Neural crest cell (in vitro differentiated cells): ENCODE data around the gene SMTNL2. TPM values are rescaled to one million over a fixed set of nuclear protein-coding genes. Genes with fewer than 3 reads are reported as not detected.
"Not testable (repeated sequence)": the region's sequence is repeated elsewhere in the genome, so short reads cannot be mapped to it uniquely, and the experiment has no call there.

Experiments used
- DNase-seq: peaks from one replicate; pipeline ENCODE4 v3.0.0; 2021; ENCODE audit warnings: low read depth, mixed read lengths, low spot score
- H3K27ac Mint-ChIP-seq: one replicate; pipeline ENCODE4 v1.8.0; 2021; ENCODE audit warnings: mild to moderate bottlenecking, mixed read lengths; ENCODE audit not compliant: unreplicated experiment
- H3K27me3 Mint-ChIP-seq: 2 replicates; pipeline ENCODE4 v1.8.0; 2021; ENCODE audit warnings: low read depth, mild to moderate bottlenecking, mixed read lengths
- H3K36me3 Mint-ChIP-seq: 2 replicates; pipeline ENCODE4 v1.8.0; 2021; ENCODE audit warnings: low read depth, mild to moderate bottlenecking, mixed read lengths
- H3K4me1 Mint-ChIP-seq: 2 replicates; pipeline ENCODE4 v1.8.0; 2021; ENCODE audit warnings: mixed read lengths
- H3K4me3 Mint-ChIP-seq: one replicate; pipeline ENCODE4 v1.8.0; 2021; ENCODE audit warnings: mild to moderate bottlenecking, mixed read lengths
- H3K9me3 Mint-ChIP-seq: 2 replicates; pipeline ENCODE4 v1.8.0; 2021; ENCODE audit warnings: mixed read lengths
- CTCF ChIP-seq: fragments of 200-600 bp; sonication (generic); conservative IDR thresholded peaks from 2 replicates; pipeline ENCODE4 v1.5.0; 2021; ENCODE audit warnings: antibody characterized with exemption, mild to moderate bottlenecking
- total RNA-seq: library from RNA; stranded (reverse); gene quantifications from 2 replicates; pipeline ENCODE4 v1.2.1, GENCODE V29; 2021

The SMTNL2 gene
- total RNA-seq, 1 donor from 2014 or later = 1.1 TPM

- DNase-seq = no peak
- Mint-ChIP-seq H3K9me3 (no peaks in the 10 kb centered on the region), H3K27ac (no peak overlapping the region), H3K27me3 (peaks cover 20% of the 10 kb centered on the region), H3K4me3 (no peak overlapping the region), H3K36me3 (no peaks in the 10 kb centered on the region), H3K4me1 (no peaks in the 10 kb centered on the region)
- TF ChIP-seq CTCF = no peak
Measured at GRCh38 chr17:4652997-4653396, 68.7 kb downstream of the SMTNL2 start.

DNA sequence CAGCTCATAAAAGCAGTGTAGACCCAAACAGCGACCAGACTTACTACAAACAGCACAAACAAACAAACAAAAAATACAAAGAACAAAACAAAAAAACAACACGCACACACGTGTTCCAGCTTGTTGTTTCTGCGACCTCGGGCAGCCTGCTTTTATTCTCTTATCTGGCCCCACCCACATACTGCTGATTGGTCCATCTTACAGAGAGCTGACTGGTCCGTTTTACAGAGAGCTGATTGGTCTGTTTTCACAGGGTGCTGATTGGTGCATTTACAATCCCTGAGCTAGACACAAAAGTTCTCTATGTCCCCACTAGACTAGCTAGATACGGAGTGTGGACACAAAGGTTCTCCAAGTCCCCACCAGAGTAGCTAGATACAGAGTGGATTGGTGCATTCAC lies 71.6 kb downstream of the SMTNL2 start:
- H3K27ac Mint-ChIP-seq, H3K4me1 Mint-ChIP-seq, DNase-seq, H3K9me3 Mint-ChIP-seq, H3K36me3 Mint-ChIP-seq, H3K4me3 Mint-ChIP-seq, H3K27me3 Mint-ChIP-seq: not testable (repeated sequence)

DNA sequence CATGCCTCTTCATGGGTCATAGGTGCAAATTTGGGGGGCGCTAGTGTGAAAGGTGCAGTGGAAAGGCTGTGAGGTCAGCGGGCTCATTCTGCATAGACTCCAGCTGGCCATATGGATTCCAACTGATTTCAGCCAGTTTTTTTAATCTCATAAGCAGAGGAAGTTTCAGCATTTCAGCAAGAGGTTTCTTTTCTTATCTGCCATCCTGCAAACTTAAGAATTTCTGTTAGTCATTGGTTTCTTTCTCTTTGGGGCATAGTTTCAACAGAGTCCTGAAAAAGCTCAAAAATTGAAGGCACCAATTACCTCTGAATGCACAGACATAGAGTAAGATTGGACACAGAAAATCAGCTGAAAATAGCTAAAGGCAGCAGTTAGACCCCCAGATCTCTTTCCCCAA lies 73.3 kb downstream of the SMTNL2 start:
- Mint-ChIP-seq H3K36me3 (no peaks in the 10 kb centered on the region), H3K27me3 (peaks cover 7% of the 10 kb centered on the region), H3K4me3 (no peak overlapping the region), H3K9me3 (no peaks in the 10 kb centered on the region), H3K27ac (no peak overlapping the region), H3K4me1 (no peaks in the 10 kb centered on the region)
- no peak for TF ChIP-seq CTCF
- DNase-seq = no peak

Other genes with a start within 250 kb of the SMTNL2 start
- 98.5 and 119 TPM in 2 replicates for gene UBE2G1, start 217.9 kb upstream of the SMTNL2 start, total RNA-seq
- not detected in 2 replicates for gene SPNS3, start 150.6 kb upstream of the SMTNL2 start, total RNA-seq
- gene SPNS2, start 85.6 kb upstream of the SMTNL2 start, total RNA-seq = 3.8 and 4.3 TPM in 2 replicates
- gene MYBBP1A, start 29.1 kb upstream of the SMTNL2 start, total RNA-seq = 67.0 and 69.3 TPM in 2 replicates
- not detected in 2 replicates for gene GGT6, start 24.0 kb upstream of the SMTNL2 start, total RNA-seq
- 0.33 and 0.41 TPM in 2 replicates for gene ALOX15, start 57.1 kb downstream of the SMTNL2 start, total RNA-seq
- gene PELP1, start 119.6 kb downstream of the SMTNL2 start, total RNA-seq = 102 and 107 TPM in 2 replicates
- 66.7 and 73.4 TPM in 2 replicates for gene ARRB2, start 126.1 kb downstream of the SMTNL2 start, total RNA-seq
- 18.6 and 19.5 TPM in 2 replicates for gene MED11, start 146.9 kb downstream of the SMTNL2 start, total RNA-seq
- gene ZMYND15, start 155.3 kb downstream of the SMTNL2 start, total RNA-seq = not detected in 2 replicates
- not detected in 2 replicates for gene CXCL16, start 155.4 kb downstream of the SMTNL2 start, total RNA-seq
- gene TM4SF5, start 187.4 kb downstream of the SMTNL2 start, total RNA-seq = not detected in 2 replicates
- gene VMO1, start 201.8 kb downstream of the SMTNL2 start, total RNA-seq = 1.0 and 1.6 TPM in 2 replicates
- gene GLTPD2, start 204.4 kb downstream of the SMTNL2 start, total RNA-seq = not detected in 2 replicates
- 174 and 181 TPM in 2 replicates for gene PSMB6, start 211.6 kb downstream of the SMTNL2 start, total RNA-seq
- gene PLD2, start 222.6 kb downstream of the SMTNL2 start, total RNA-seq = 54.8 and 63.9 TPM in 2 replicates
- gene MINK1, start 248.8 kb downstream of the SMTNL2 start, total RNA-seq = 73.0 and 76.6 TPM in 2 replicates